Coronary artery (tissue), 2 donors: ENCODE measurements around the gene KRT71.

Experiments
- DNase-seq: peaks from one replicate; pipeline ENCODE4 v3.0.0-alpha.2; 2017; ENCODE audit warnings: low spot score
- H3K27ac ChIP-seq, 2 donors: fragments of 200-600 bp; sonication (generic); one replicate each; pipeline ENCODE4 v1.5.1; 2016 to 2019
- H3K4me3 ChIP-seq: fragments of 200-600 bp; sonication (generic); 2 replicates; pipeline ENCODE4 v1.5.1; 2016; ENCODE audit warnings: mild to moderate bottlenecking, moderate library complexity
- CTCF ChIP-seq: fragments of 200-600 bp; sonication (generic); IDR thresholded peaks from one replicate; pipeline ENCODE4 v1.5.1; 2019; ENCODE audit warnings: antibody characterized with exemption

KRT71 gene

GRCh38 chr12:52591521-52591920 lies 38.6 kb upstream of the KRT71 start:
- no peak for TF ChIP-seq CTCF
- H3K4me3 ChIP-seq, result no peak overlapping the region
- no peak for DNase-seq
- H3K27ac ChIP-seq, result no peak overlapping the region

- no peak for TF ChIP-seq CTCF
- no peak overlapping the region for H3K4me3 ChIP-seq
- DNase-seq, result no peak
- H3K27ac ChIP-seq, result no peak overlapping the region
Measured at GRCh38 chr12:52590021-52590420, 37.1 kb upstream of the KRT71 start.

GRCh38 chr12:52587563-52587962 lies 34.6 kb upstream of the KRT71 start:
- DNase-seq, result peak; percentile 17
- no peak for TF ChIP-seq CTCF

GRCh38 chr12:52585946-52586345 lies 33.0 kb upstream of the KRT71 start:
- no peak overlapping the region for H3K27ac ChIP-seq
- peak; percentile 47 for DNase-seq
- no peak overlapping the region for H3K4me3 ChIP-seq
- no peak for TF ChIP-seq CTCF

More at GRCh38 chr12:52587563-52587962, 34.6 kb upstream of the KRT71 start:
- Histone ChIP-seq H3K4me3 (no peak overlapping the region), H3K27ac (no peak overlapping the region)

GRCh38 chr12:52585066-52585465 lies 32.1 kb upstream of the KRT71 start:
- no peak for TF ChIP-seq CTCF
- DNase-seq, result no peak
- Histone ChIP-seq H3K4me3 (no peak overlapping the region), H3K27ac (no peak overlapping the region)

- peak; percentile 22 for DNase-seq
- Histone ChIP-seq H3K27ac (no peak overlapping the region), H3K4me3 (no peak overlapping the region)
- no peak for TF ChIP-seq CTCF
Measured at GRCh38 chr12:52584156-52584682, 31.3 kb upstream of the KRT71 start.

GRCh38 chr12:52582971-52583456 lies 30.1 kb upstream of the KRT71 start:
- TF ChIP-seq CTCF, result no peak
- DNase-seq, result peak; percentile 63
- H3K27ac ChIP-seq, result no peak overlapping the region
- H3K4me3 ChIP-seq, result no peak overlapping the region
